HG02870 (cell line): Measurements from ENCODE around the gene THAP7.

Experiments used
- ATAC-seq: cut with Tn5 transposase; IDR thresholded peaks from one replicate; pipeline ENCODE4 v1.9.1; 2021; ENCODE audit warnings: mild to moderate bottlenecking, moderate library complexity; ENCODE audit not compliant: unreplicated experiment

THAP7 gene

GRCh38 chr22:20949698-20950183, 52.2 kb downstream of the THAP7 start:
- ATAC-seq, result no peak
